A673 (cell line): ENCODE measurements around the gene NMUR1.

Experiments
- EZH2 ChIP-seq: fragments of 200-600 bp; sonication (generic); IDR thresholded peaks from 2 replicates; pipeline ENCODE4 v1.6.1; 2017; ENCODE audit warnings: borderline replicate concordance, low read depth, mild to moderate bottlenecking, mixed read lengths, antibody characterized with exemption, low read length; ENCODE audit not compliant: poor library complexity, severe bottlenecking
- TF ChIP-seq, protein P1 (sequence below): fragments of 300-800, 200-600 bp; sonication (generic); conservative IDR thresholded peaks from 2 replicates; pipeline ENCODE4 v1.5.1; 2017; ENCODE audit warnings: low read depth, mild to moderate bottlenecking, antibody characterized with exemption, low read length, moderate library complexity, mixed read lengths

DNA sequence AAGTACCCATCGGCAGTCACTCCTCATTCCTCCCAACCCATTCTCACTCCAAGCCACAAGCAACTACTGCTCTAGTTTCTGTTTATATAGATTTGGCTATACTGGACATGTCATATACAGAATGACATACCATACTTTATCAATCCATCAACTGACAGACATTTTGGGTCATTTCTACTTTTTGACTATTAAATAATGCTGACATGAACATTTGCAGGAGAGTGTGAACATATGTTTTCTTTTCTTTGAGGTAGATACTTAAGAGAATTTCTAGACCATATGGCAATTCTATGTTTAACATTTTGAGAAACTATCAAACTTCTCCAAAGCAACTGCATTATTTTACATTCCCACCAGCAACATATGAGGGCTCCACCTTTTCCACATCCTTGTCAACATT lies 32.6 kb downstream of the NMUR1 start:
- TF ChIP-seq, protein P1, sequence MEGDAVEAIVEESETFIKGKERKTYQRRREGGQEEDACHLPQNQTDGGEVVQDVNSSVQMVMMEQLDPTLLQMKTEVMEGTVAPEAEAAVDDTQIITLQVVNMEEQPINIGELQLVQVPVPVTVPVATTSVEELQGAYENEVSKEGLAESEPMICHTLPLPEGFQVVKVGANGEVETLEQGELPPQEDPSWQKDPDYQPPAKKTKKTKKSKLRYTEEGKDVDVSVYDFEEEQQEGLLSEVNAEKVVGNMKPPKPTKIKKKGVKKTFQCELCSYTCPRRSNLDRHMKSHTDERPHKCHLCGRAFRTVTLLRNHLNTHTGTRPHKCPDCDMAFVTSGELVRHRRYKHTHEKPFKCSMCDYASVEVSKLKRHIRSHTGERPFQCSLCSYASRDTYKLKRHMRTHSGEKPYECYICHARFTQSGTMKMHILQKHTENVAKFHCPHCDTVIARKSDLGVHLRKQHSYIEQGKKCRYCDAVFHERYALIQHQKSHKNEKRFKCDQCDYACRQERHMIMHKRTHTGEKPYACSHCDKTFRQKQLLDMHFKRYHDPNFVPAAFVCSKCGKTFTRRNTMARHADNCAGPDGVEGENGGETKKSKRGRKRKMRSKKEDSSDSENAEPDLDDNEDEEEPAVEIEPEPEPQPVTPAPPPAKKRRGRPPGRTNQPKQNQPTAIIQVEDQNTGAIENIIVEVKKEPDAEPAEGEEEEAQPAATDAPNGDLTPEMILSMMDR = no peak
- no peak for TF ChIP-seq EZH2
